RWPE2 (cell line): ENCODE measurements around the gene RPL31.

ENCODE experiments used
- ATAC-seq: fragments of 200-7000 bp; cut with Tn5 transposase; 3 replicates; pipeline ENCODE4 v1.9.1; 2021; ENCODE audit warnings: low read depth
- DNase-seq: peaks from one replicate; pipeline ENCODE4 v3.0.0-alpha.2; 2020; ENCODE audit warnings: low spot score
- H3K27ac ChIP-seq: fragments of 450-650 bp; 2 replicates; pipeline ENCODE4 v1.5.1; 2017; ENCODE audit warnings: mild to moderate bottlenecking; ENCODE audit not compliant: poor library complexity, severe bottlenecking
- H3K27me3 ChIP-seq: fragments of 250-450 bp; sonication (Bioruptor Pico); 2 replicates; pipeline ENCODE4 v1.5.1; 2021; ENCODE audit warnings: mild to moderate bottlenecking, moderate library complexity; ENCODE audit not compliant: insufficient read depth, poor library complexity, severe bottlenecking
- H3K36me3 ChIP-seq: fragments of 250-450 bp; sonication (Bioruptor Pico); 2 replicates; pipeline ENCODE4 v1.5.1; 2020; ENCODE audit warnings: low read depth, mild to moderate bottlenecking, moderate library complexity
- H3K4me1 ChIP-seq: fragments of 250-450 bp; sonication (Bioruptor Pico); 2 replicates; pipeline ENCODE4 v1.5.1; 2021; ENCODE audit warnings: mild to moderate bottlenecking, moderate library complexity; ENCODE audit not compliant: insufficient read depth, poor library complexity, severe bottlenecking
- H3K4me3 ChIP-seq: fragments of 250-450 bp; sonication (Bioruptor Pico); 2 replicates; pipeline ENCODE4 v1.5.1; 2021; ENCODE audit warnings: mild to moderate bottlenecking, moderate library complexity; ENCODE audit not compliant: severe bottlenecking
- H3K9me3 ChIP-seq: fragments of 250-450 bp; sonication (Bioruptor Pico); 2 replicates; pipeline ENCODE4 v1.5.1; 2021; ENCODE audit warnings: mild to moderate bottlenecking, moderate library complexity; ENCODE audit not compliant: severe bottlenecking
- TF ChIP-seq, protein P1 (sequence below): fragments of 450-650 bp; IDR thresholded peaks from one replicate; pipeline ENCODE4 v1.5.1; 2017; ENCODE audit warnings: mild to moderate bottlenecking, moderate library complexity; ENCODE audit not compliant: poor library complexity, severe bottlenecking

The RPL31 gene

DNA sequence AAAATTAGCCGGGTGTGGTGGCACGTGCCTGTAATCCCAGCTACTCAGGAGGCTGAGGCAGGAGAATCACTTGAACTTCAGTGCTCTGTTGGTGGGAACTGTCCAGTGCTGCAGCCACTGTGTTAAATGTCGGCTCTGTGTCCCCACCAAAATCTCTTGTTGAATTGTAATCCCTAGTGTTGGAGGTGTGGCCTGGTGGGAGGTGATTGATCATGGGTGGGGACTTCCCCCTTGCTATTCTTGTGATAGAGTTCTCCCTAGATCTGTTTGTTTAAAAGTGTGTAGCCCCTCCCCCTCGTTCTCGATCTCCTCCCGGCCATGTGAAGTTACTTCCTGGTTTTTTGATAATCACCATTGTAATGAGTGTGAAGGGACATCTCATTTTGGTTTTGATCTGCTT is 9.8 kb upstream of the RPL31 start:
- no peak for ATAC-seq
- H3K4me3 ChIP-seq: no peak overlapping the region
- no peaks in the 10 kb centered on the region for H3K4me1 ChIP-seq
- 0 out of 2 replicates have a peak, but pooled peaks cover 3% of the 10 kb centered on the region for H3K36me3 ChIP-seq
- H3K27me3 ChIP-seq: no peaks in the 10 kb centered on the region
- TF ChIP-seq, protein P1, sequence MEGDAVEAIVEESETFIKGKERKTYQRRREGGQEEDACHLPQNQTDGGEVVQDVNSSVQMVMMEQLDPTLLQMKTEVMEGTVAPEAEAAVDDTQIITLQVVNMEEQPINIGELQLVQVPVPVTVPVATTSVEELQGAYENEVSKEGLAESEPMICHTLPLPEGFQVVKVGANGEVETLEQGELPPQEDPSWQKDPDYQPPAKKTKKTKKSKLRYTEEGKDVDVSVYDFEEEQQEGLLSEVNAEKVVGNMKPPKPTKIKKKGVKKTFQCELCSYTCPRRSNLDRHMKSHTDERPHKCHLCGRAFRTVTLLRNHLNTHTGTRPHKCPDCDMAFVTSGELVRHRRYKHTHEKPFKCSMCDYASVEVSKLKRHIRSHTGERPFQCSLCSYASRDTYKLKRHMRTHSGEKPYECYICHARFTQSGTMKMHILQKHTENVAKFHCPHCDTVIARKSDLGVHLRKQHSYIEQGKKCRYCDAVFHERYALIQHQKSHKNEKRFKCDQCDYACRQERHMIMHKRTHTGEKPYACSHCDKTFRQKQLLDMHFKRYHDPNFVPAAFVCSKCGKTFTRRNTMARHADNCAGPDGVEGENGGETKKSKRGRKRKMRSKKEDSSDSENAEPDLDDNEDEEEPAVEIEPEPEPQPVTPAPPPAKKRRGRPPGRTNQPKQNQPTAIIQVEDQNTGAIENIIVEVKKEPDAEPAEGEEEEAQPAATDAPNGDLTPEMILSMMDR: no peak
- no peak overlapping the region for H3K27ac ChIP-seq
- DNase-seq: no peak
- no peaks in the 10 kb centered on the region for H3K9me3 ChIP-seq

DNA sequence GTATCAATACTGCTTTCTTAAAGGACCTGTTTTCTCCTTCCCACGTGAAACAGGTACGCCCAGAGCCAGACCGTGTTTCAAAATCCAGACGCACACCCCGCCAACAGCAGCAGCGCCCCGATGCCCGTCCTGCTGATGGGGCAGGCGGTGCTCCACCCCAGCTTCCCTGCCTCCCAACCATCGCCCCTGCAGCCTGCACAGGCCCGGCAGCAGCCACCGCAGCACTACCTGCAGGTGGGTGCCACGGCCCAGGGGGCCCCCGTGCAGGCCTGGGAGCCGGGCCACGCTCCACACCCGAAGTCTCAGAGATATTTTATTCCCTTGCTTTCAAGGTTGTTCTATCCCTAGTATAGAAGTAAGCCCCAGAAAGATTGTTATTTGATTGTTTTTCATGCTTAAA is 8.8 kb upstream of the RPL31 start:
- H3K4me3 ChIP-seq: no peak overlapping the region
- no peak for ATAC-seq
- no peaks in the 10 kb centered on the region for H3K4me1 ChIP-seq

DNA sequence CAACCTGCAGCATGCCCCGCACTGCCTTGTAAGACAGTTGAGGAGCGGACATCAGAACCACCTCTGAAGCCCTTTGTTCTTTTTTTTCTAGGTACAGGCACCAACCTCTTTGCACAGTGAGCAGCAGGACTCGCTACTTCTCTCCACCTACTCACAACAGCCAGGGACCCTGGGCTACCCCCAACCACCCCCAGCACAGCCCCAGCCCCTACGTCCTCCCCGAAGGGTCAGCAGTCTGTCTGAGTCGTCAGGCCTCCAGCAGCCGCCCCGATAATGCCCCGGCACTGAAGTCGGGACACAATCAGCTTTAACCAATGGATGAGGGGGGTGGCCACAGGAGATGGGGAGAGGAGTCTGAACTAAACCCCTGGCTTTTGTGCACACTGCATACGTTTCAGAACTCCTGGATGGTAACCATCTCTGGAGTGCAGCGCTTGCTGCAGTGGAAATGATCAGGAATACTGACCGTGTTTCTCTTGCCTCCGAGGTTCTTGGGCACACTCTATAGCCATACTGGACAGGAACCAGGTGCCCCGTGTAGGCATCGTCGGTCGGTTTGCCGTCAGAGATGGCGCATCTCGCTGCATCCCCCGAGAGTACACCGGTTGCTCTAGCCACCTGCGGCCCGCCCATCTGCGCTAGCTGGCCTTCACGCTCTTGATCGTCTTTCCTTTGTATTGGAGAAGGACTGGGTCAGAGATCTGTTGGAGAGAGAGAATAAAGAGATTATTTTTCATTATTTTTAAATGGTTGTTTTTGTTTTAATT is 6.6 kb upstream of the RPL31 start:
- TF ChIP-seq, protein P1: no peak
- Histone ChIP-seq H3K4me3 (no peak overlapping the region), H3K27me3 (no peaks in the 10 kb centered on the region), H3K9me3 (no peaks in the 10 kb centered on the region), H3K27ac (no peak overlapping the region), H3K4me1 (no peaks in the 10 kb centered on the region), H3K36me3 (0 out of 2 replicates have a peak, but pooled peaks cover 3% of the 10 kb centered on the region)
- DNase-seq (no peak), ATAC-seq (no peak)

More for the DNA sequence above, 8.8 kb upstream of the RPL31 start:
- Histone ChIP-seq H3K9me3 (no peaks in the 10 kb centered on the region), H3K27ac (no peak overlapping the region), H3K36me3 (0 out of 2 replicates have a peak, but pooled peaks cover 3% of the 10 kb centered on the region), H3K27me3 (no peaks in the 10 kb centered on the region)
- DNase-seq: no peak
- TF ChIP-seq, protein P1: no peak

DNA sequence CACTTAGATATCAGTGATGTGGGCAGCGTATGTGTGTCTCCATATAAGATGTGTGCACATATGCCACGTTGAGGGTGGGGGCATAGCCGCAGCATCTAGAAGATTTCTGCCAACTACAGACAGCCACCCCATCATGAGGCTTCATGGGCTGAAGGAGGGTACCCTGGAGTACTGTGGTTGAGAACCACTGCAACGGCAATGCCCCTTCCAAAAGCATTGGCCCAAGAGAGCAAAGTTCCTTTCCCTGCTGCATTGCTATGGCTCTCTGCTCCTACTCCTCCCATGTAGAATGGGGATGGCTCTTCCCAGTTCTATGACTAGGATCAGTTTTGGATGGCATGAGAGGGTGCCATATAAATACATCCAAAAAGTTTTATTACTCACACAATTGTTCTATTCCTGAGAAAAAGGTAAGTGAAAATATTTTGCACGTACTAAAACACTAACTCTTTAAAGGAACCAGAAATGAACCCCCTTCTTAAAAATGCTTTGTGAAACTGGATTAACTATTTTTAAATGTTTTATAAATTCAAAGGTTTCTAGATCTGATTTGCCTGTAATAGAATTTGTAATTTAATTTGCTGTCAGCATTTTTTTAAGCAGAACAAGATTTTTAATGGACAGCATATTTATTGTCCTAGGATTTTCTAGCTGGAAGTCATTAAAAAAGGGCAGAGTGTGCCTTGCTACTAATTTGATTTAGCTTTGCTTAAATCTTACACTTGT is 4.4 kb upstream of the RPL31 start:
- Histone ChIP-seq H3K27me3 (no peaks in the 10 kb centered on the region), H3K4me3 (no peak overlapping the region), H3K27ac (no peak overlapping the region), H3K9me3 (no peaks in the 10 kb centered on the region), H3K4me1 (no peaks in the 10 kb centered on the region), H3K36me3 (peaks cover 7% of the 10 kb centered on the region)
- DNase-seq (no peak), ATAC-seq (no peak)
- TF ChIP-seq, protein P1: no peak

DNA sequence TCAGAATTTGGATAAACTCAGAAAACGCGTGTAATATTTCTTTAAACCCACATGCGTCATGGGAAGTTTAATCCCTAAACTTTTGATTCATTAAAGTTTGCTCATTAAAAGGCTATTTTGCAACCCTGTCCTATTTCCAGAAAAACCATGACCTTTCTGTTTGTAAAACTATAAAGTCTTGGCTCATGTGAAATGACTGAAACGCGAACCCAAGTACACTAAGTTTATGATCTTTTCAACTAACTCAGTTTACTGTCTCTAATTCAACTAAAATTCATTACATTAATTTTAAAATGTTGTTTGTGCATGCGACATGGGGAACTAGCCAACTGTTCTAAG is 3.9 kb upstream of the RPL31 start:
- Histone ChIP-seq H3K27ac (no peak overlapping the region), H3K4me1 (no peaks in the 10 kb centered on the region), H3K27me3 (no peaks in the 10 kb centered on the region), H3K4me3 (no peak overlapping the region), H3K9me3 (no peaks in the 10 kb centered on the region), H3K36me3 (peaks cover 12% of the 10 kb centered on the region)
- TF ChIP-seq, protein P1: no peak
- DNase-seq (no peak), ATAC-seq (no peak)
